ENCODE results near the gene HCLS1.

DNA sequence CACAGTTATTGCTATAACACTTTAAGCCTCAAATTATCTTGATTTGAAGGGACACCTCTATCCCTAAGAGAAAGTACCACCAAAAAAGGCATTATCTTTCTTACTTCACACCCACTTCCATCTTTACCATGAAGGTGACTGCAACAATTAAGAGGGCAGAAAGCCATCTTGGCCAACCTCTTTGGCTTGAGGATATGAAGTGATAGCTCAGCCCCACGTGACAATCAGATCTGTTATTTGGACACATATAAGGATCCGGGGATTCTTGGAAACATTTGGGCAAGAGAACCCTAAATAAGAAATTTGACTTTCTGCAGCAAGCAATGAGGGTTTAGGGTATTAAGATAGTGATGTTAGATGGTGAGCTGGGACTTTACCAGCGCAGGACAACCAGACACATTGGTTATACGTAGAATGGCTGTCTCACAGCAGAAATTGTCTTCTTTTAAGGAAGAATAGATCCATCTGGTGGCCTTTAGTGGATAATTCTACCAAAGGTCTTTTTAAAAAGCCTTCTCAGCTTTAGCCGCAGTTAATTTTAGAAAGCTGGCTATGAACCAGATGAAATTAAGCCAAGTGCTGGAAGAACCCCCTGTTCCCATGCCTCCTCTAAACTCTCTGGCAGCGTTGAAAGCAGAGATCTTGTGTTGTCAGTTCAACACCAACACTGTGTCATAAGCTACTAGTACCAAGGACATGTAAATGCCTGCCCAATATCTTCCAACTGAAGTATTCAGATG lies 12.3 kb downstream of the HCLS1 start:
- no peak for TF ChIP-seq EZH2 (IDR thresholded peaks at IDR 0.05; ENCODE audit: borderline replicate concordance, low read length)
- TF ChIP-seq, protein P1, sequence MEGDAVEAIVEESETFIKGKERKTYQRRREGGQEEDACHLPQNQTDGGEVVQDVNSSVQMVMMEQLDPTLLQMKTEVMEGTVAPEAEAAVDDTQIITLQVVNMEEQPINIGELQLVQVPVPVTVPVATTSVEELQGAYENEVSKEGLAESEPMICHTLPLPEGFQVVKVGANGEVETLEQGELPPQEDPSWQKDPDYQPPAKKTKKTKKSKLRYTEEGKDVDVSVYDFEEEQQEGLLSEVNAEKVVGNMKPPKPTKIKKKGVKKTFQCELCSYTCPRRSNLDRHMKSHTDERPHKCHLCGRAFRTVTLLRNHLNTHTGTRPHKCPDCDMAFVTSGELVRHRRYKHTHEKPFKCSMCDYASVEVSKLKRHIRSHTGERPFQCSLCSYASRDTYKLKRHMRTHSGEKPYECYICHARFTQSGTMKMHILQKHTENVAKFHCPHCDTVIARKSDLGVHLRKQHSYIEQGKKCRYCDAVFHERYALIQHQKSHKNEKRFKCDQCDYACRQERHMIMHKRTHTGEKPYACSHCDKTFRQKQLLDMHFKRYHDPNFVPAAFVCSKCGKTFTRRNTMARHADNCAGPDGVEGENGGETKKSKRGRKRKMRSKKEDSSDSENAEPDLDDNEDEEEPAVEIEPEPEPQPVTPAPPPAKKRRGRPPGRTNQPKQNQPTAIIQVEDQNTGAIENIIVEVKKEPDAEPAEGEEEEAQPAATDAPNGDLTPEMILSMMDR (IDR thresholded peaks at IDR 0.05; ENCODE audit: low read length), result no peak

All from OCI-LY1 (cell line).